Stimulated activated CD4-positive, alpha-beta T cell treated with anti-CD3 and anti-CD28 coated beads, TNF-alpha, amount 100 ng/mL, for 48 hours (primary cell): Measurements from ENCODE around the gene CRADD.

Experiments
- DNase-seq, 3 donors: peaks; one replicate each; pipeline ENCODE4 v3.0.0-alpha.2; 2020; ENCODE audit warnings: low read depth in 3 of 3

The CRADD gene

DNA sequence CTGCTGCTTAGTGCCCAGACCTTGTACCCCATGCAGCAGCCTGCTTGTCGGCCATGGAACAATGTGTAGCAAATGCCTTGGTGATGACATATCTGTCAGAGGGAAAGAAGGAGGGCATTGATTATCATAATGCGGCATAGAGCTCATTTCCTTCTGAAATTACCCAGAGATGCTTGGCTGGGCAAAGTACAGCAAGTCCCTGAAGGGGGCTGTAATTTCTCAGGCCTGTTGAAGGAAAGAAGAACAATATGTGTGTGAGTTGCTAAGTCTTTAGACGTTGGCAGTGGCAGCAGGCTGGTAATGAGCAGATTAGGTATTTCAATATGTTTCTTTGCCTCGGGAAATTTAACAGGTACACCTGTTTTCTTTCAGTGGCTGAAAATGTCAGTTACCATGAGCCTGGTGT is 128.6 kb downstream of the CRADD start:
- DNase-seq = no peak

DNA sequence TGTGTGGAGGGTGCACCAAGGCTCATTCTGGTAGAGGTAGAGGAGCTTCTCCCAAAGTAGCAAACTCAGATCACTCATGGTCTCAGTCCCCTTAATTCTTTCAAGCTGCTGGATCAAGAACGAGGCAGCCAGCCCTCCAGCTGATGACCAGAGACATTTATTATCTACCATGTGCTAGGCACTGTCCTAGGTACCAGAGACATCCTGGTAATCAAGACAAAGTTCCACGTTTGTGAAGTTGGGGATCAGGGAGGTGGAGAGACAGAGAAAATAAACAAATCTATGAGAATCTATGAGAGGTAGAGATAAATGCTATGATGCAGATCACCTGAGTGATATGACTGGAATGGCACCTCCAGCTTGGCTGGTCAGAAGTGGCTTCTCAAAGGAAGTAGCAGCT is 130.2 kb downstream of the CRADD start:
- DNase-seq = no peak

DNA sequence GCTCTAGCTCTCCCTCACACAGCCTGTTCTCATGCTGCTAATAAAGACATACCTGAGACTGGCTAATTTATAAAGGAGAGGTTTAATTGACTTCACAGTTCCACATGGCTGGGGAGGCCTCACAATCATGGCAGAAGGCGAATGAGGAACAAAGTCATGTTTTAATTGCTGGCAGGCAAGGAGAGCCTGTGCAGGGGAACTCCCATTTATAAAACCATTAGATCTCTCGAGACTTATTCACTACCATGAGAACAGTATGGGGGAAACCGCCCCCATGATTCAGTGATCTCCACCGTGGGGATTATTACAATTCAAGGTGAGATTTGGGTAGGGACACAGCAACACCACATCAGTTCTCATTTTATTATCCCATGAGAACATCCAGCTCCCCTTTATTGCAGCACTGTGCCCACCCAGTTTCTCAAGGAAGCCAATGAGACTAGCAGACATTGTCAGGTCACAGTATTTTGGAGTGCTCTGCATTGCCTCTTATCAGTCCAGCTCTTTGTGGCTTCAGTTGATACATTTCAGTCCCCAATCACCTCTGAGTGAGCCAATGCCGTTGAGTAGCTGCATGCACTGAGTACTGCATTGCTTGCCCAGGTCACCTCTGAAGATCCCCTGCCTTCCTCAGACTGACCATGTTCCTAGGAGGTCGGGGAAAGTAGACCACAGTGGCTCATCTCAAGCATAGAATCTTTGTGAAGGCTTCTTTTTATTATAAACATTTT is 131.2 kb downstream of the CRADD start:
- no peak for DNase-seq

DNA sequence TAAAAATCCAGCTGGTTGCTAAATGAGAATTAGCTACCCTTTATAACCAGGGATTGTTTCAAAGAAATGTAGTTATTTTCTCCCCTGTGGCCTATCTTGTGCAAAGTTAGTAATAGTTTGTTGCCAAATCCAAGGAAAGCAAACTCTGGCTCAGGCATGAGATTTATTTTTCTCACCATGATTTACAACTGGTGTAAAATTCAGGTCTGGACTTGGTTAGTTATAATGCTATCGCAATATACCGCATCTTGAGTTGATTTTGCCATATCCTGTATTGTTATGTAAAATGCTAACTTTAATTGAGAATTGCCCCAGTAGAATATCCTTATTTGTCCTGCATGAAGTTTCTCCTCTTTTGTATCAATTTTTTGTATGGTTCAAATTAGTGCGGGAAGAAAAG is 135.5 kb downstream of the CRADD start:
- no peak for DNase-seq

DNA sequence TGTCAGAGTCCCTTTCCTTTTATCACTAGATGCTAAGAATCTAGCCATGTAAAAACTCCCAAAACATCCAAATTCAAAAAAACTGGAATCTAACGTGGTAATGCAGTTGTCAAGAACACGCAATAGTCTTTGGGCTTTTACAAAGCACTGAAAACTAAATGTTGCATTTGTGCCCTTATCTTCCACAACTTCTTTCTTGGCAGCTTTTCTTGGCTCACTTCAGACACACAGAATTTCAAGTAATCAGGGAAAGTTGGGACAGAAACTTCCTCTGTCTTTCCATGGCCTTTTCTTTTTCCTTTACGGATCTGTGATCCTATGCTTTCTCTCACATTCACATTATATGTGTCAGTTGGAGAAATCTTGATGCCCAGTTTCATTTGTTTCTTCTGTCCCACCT is 136.0 kb downstream of the CRADD start:
- DNase-seq = no peak

DNA sequence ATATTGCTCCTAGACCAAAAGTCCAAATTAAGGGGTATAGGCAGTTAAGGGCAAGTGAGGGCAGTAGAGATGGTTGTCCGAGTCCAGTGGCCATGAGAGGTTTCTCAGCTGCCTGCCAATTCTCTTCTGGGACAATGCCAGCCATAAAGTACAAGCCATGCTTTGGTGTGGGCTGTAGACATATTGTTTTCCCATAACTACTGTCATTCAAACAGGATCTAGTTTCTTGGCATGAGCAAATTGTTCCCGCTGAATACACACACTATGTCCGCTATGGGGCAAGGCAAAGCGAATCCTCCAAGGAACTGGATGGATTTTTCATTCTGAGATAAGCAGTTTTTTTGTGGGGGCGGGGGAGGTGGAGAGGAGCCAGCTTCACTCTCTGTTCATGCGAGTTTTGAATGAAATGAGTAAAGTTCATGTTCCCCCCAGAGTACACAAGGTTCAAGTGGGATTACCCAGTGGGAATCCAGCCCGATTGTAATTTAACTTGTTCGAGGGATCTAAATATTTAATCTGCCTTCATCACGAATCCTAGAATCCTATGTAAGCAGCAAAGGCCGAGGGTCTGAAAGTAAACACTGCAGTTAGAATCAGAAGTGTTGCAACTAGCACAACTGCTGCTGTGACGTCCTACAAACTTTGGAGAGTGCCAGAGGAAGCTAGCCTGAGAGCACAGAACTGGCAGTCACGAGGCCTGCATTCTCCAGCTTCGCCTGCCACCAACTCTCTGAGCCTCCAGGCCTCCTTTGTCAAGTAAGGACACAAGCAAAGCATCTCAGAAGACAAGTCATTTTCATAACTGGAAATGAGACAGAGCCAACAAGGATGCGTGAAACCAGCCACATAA is 137.0 kb downstream of the CRADD start:
- no peak for DNase-seq

DNA sequence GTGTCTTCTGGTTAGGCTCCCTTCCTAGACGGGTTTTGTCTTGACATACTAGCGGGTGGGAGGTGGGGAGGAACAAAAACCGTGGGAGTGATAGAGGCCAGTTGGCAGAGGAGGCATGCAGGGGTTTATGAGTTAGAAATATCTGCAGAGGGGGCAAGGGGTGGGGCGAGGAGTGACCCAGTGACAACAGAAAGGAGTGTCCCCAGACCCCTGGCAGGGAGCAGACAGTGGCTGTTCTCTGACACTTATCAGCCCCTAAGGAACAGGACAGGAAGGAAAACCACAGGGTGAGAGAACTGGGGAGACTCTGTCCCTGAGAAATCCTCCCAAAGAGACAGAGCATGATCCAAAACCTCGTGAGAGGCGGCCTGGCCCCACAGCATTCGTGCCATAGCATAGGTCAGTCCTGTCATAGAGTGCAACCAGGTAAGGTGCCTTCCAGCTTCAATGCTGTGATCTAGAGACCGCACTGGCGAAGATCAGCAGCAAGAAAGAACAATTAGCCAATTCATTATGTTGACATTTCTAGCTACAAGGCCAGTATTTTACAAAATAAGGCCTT is 141.4 kb downstream of the CRADD start:
- DNase-seq = no peak

DNA sequence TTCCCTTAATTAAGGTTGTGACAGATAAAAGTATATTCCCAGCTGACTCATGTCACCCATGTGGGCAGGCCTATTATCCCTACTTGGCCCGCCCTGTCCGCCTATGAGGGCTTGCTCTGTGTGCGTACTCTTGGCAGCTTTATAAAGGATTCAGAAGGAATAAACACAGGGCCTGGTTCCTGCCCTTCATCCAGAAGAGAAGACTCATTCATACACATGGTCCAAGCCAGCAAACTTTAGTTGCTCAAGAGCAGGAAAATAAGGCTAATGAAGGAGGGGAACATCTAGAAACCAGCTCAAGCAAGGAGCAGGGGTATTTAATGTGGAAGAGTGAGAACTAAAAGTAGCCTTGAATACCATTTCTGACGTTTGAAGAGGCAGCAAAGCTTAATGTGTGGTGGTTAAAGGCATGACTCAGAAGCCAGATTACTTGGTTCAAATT is 141.9 kb downstream of the CRADD start:
- no peak for DNase-seq

DNA sequence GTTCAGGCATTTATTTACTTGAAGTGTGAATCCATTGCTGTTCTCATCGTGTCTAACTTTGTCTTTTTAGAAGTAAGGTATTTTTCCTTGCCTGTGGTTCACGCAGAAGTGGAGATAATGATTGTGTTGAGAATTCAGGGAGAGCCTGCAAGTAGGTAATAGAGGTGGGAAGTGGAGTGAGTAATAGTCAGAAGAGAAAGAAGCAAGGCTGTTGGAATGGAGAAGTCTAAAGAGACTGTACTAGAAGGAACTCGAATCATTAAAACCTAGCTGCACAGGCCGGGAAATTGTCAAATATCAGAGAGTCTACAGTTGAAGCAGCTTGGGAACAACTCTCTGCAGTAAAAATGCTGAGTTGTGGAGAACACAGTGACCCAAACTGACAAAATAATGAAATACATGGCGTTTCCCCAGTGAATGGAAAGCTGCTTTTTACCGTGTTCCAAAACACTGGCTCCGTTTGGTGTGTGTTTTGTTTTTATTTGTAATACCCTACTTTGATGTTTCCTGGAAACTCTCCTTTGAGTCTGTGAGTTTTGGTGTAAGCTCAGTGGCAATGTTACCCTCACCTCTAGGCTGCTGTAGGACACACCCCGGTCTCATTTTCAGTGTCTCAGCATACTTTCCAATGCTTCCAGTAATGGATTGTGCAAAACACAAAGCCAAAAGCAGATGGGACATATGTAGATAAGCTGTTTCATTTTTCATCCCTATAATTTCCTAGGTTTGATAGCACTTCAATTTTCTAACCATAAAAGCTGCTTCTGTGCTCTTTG is 146.6 kb downstream of the CRADD start:
- DNase-seq = no peak

DNA sequence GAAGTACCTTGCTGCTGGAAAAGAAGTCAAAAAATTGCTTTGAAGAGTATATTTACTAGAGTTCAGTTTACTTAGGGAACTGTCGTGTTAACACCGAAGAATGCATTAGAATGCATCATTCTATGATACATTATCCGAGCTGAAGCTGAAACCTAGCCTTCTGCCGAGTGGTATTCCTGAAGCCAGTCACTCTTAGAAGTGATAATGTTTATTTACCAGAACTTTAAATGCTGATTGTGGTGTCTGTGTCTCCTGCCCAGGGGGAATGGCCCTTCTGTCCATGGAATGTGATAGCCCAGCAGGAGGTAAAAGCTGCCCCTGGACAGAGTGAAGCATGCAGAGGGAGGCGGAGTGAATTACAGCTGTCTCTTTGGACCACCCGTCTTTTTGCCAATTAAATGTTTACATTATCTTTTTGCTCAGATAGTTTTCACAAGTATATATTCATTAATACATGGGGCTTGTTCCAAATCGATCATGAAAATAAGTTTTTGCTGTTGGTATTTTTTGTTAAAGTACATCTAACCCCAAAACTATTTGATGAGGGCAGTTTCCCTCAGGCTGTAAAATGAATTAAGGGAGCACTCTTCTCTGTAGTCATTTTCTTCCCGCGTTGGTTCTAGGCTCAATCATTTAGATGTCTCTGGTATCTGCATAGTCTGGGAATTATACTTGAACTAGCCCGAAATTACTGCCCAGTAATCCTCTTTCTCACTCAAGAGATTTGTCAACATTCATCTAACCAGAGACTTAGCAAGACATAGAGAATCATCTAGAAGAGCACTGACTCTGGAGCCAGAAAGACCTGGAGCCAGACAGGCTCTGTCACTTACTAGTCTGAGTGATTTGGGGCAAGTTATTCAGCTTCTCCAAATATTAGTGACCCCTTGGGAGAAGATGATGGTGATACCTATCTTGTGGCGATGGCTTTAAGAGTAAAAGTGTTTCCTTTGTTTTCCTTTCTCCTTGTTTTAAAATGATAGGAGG is 147.6 kb downstream of the CRADD start:
- DNase-seq = no peak

DNA sequence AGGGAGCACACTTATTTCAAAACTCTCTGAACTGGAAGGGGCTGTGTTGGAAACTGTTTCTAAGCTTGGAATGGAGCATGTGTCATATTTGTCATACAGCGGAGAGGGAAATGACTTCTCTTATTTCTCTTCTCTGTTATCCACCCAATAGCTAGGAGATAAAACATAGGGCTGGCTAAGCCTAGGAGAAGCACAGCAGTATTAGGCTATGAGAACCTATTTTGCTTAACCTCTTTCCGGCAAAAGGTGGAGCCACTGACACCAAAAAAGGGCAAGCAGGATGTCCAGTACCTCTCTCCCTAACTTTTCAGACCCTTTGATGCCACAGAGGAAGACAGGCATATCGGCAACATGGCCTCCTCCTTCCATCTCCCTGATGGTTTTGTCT is 148.3 kb downstream of the CRADD start:
- DNase-seq = no peak

DNA sequence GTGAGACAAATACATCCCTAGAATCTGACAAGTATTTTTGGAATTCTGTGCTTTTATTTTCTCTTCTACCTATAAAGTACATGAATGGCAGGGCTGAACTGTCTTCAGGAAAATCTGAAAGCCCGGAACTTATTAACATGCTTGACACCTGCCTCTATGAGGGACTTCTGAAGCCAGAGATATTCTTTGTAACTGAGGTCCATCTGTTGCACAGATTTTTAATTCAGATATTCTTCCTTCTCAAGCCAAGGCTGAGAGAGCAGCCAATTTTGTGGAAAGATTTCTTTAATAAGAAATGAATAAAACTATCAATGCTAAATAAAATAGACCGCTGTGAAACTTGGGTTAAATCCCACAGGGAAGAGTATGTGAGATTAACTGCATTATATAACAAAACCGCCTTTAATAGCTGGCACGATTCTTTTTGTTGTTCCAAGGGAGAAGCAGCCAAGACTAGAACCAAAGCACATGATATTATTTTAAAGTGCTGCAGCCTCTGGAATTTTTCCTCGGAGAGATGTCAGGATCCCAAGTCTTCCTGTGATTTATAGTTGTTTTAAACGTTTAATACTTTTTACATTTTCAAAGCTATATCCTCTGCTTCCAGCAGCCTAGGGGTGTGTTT is 148.9 kb downstream of the CRADD start:
- DNase-seq = no peak

DNA sequence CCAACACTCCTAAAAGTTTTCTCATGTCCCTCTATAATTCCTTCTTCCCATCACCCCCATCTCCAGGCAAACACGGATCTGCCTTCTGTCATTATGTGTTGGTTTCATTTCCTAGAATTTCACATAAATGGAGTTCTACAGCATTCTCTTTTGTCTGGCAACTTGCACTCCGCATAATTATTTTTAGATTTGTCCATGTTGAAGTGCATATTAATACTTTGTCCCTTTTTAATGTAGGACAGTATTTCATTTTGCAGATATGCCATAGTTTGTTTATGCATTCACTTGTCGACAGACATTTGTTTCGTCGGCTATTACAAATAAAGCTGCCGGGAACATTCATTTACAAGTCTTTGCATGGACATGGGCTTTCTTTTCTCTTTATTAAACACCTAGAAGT is 150.0 kb downstream of the CRADD start:
- DNase-seq = no peak

DNA sequence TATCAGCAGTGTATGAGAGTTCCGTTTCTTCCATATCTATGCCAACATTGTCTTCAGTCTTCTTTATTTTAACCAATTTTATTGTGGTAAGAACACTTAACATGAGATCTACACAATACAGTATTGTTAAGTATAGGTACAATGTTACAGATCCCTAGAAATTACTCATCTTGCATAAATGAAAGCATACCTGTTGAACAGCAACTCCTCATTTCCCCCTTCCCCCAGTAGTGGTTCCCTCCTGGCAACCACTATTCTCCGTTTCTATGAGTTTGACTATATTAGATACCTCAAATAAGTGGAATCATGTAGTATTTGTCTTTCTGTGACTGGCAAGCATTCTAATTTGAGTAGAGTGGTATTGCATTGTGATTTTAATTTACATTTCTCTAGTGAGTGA is 150.5 kb downstream of the CRADD start:
- DNase-seq = no peak

DNA sequence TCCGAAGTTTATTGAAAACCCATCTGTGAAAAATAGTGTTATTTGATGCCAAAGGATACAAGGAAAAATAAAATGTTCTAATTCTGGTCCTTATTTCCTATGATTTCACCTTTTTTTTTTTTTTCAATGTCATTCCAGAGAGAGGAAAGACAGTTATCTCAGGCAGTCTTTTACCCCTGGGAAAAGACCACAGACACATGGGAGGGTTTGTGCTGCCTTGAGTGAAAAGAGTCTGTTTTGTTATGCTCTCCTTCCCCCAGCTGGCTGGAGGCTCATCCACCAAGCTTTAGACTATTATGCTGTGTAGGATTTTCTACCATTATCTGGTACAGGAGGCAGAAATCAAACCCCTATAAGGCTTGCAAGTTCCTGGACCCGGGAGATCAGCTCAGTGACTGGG is 151.8 kb downstream of the CRADD start:
- DNase-seq = no peak

DNA sequence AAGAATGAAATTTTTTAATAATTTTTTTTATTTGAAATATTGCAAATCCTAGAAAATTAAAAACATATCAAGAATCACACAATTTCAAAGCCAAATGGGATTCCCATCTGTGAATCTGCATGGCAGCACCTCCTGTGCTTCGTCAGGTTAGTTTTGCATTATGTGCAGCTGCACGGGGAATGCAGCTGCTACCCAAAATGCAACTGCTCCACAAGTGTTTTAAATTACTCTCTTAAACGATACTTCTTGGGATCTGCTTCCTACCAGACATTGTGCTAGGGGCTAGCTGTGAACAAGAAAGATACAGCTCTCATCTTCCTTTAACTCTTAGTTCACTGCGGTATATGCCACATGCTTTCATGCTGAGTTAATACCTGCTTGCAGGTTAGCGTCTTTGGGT is 154.2 kb downstream of the CRADD start:
- no peak for DNase-seq

DNA sequence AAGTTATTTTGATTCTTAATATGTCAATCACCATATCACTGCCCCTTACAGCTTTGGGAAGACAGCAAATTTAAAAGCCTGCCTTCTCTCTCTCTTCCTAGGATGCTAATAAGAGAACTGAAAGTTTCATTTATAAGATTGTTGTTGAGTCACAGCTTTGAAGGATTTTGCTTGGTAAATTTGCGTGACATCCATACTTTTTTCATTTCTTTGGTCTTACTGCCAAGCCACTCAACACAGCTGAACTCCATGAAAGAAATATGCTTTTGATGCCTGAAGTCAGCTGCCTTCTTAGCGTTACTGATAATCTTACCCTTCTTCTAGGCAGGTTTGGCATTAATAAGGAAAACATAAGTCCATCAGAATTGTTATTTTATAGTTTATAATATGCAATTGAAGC is 155.0 kb downstream of the CRADD start:
- no peak for DNase-seq

DNA sequence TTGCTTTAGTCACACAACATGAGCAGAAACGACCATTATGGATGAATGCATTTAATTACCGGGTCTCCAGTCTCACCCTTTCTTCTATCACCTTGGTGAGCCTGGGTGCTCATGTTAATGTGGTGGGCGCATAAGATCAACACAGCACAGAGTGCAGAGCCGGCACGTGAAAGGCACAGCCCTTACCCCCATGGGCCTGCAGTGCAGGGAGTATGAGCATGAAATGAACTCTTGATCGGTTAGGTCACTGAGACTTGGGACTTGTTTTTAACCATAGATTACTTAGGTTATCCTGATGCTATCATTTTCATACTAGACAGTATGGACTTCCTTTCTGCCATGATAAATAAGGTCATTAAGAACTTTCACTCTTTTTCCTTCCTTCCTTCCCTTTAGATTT is 156.8 kb downstream of the CRADD start:
- DNase-seq = no peak

DNA sequence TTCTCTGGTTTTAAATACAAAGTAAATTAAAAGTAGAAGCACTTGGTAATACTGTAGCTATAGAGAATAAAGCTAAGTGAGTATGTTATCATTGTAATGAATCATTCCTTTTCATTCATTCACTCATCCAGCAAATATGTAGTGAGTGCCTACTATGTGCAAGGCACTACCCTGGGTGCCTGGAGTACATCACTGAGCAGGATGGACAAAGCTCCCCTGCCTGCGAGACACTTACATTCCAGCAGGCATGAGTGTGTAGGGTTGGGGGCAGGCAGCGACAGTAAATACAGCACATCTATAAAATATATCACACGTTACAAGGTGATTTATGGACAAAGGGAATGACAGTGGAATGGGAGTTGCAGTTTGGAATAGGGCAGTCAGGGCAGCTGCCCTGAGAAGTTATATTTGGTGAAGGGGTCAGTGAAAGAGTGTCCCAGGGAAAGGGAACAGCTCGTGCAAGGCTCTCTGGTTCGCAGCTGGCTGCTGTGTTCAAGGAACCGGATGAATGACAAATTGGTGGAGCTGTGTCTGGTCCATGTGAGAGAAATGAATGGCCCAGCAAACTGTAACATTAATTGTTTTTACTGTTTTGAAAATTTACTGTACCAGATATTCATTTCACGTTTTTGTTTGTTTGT is 159.6 kb downstream of the CRADD start:
- DNase-seq = no peak

DNA sequence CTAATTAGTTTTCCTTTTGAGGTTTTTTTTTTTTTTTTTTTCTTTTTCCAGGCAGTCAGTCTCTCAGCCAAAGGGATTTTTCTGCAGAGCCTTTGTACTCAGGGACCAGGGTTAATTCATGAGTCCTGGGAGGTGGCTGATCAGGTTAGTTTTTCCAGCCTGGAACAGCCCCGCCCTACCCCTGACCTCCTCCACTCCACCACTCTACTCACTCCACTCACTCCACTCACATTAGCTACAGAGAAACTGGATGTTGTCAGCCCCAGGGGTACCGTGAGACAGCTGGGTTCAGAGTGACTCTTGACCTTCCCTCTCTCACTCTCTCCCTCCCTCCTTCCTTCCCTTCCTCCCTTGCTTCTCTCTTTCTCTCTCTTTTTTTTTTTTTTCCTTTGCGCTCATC is 161.0 kb downstream of the CRADD start:
- no peak for DNase-seq
